ENCODE data around the gene FAM170B. TPM values are rescaled to one million over a fixed set of nuclear protein-coding genes. Genes with fewer than 3 reads are reported as not detected.

Gene FAM170B
- total RNA-seq = not detected in 2 replicates

- Histone ChIP-seq H3K27me3 (ENCODE audit: control insufficient read depth, insufficient read depth, low read length) (peaks cover 8% of the 10 kb centered on the region), H3K36me3 (ENCODE audit: control insufficient read depth, insufficient read depth, low read length) (no peaks in the 10 kb centered on the region), H3K4me3 (ENCODE audit: low read depth, low read length) (no peak within 1 kb of the TSS)
- TF ChIP-seq CTCF (IDR thresholded peaks at IDR 0.05; ENCODE audit: insufficient read depth, low read length, poor library complexity, severe bottlenecking) = no peak
- no peak for DNase-seq (ENCODE audit: low read depth)
Observed at GRCh38 chr10:49133706-49134248, at the start of gene FAM170B. TSS of gene FAM170B (minus strand) at chr10:49134021. CDS start at chr10:49133918, 103 bp downstream.

DNA sequence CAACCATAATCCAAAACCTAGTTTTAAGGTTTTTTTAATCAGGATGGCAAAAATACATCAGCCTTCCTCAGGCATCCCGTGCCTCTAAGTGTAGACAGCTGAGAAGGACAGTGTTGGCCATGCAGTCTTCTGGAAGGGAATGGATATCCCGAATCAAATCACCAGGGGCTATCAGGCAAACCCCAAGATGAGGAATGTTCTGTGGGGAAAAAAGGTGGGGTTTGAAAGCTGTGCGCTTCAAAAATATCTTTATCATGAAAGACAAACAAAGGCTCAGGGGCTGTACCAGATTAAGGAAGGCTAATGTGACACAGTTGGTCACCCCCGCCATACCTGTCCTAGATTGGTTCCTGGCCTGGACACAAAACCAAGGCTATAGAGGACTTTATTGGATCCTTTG lies 49.0 kb upstream of the FAM170B start:
- DNase-seq (ENCODE audit: low read depth) = no peak
- no peak for TF ChIP-seq CTCF (IDR thresholded peaks at IDR 0.05; ENCODE audit: insufficient read depth, low read length, poor library complexity, severe bottlenecking)
- H3K36me3 ChIP-seq (ENCODE audit: control insufficient read depth, insufficient read depth, low read length) = no peaks in the 10 kb centered on the region
- H3K4me3 ChIP-seq (ENCODE audit: low read depth, low read length) = no peak overlapping the region
- no peaks in the 10 kb centered on the region for H3K27me3 ChIP-seq (ENCODE audit: control insufficient read depth, insufficient read depth, low read length)

GRCh38 chr10:49180444-49180860 lies 46.6 kb upstream of the FAM170B start:
- no peak for TF ChIP-seq CTCF (IDR thresholded peaks at IDR 0.05; ENCODE audit: insufficient read depth, low read length, poor library complexity, severe bottlenecking)
- no peaks in the 10 kb centered on the region for H3K27me3 ChIP-seq (ENCODE audit: control insufficient read depth, insufficient read depth, low read length)
- H3K4me3 ChIP-seq (ENCODE audit: low read depth, low read length) = no peak overlapping the region
- DNase-seq (ENCODE audit: low read depth) = no peak
- H3K36me3 ChIP-seq (ENCODE audit: control insufficient read depth, insufficient read depth, low read length) = no peaks in the 10 kb centered on the region

DNA sequence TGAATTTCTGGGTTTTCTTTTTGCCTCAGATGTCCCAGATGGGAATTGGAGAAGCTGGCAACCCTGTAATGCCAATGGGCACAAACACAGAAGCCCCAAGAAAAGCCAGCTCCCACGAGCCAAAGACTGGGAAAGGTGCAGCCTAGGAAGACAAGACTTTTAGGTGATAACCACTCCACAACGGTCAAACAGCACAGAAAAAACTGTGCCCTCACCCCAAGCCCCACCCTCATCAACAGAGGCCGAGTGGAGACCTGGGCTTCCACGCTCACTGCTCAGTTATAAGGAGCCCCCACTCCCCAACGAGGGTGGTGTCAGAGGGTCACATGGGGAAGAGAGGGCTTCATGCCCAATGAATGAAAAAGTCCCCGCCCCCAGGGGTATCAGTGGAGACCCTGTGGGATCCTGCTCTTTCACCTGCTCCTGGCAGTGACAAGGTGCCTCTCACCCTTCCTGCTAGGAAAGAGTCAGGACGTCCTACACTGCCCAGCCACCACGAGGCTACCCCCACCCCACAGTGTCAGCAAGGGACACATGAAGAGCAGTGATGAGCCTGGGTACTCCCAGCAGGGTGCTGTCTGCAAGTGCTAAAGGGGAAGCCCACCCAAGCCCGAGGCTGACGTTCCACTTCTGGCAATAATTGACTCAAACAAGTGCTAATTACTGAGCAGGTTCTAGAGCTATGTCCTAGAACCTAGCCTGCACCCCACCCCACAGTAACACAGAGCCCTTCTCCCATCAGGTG lies 46.0 kb upstream of the FAM170B start:
- H3K4me3 ChIP-seq (ENCODE audit: low read depth, low read length) = no peak overlapping the region
- no peak for TF ChIP-seq CTCF (IDR thresholded peaks at IDR 0.05; ENCODE audit: insufficient read depth, low read length, poor library complexity, severe bottlenecking)
- H3K36me3 ChIP-seq (ENCODE audit: control insufficient read depth, insufficient read depth, low read length) = no peaks in the 10 kb centered on the region
- H3K27me3 ChIP-seq (ENCODE audit: control insufficient read depth, insufficient read depth, low read length) = no peaks in the 10 kb centered on the region
- no peak for DNase-seq (ENCODE audit: low read depth)

- H3K36me3 ChIP-seq (ENCODE audit: control insufficient read depth, insufficient read depth, low read length) = no peaks in the 10 kb centered on the region
- H3K27me3 ChIP-seq (ENCODE audit: control insufficient read depth, insufficient read depth, low read length) = no peaks in the 10 kb centered on the region
- no peak overlapping the region for H3K4me3 ChIP-seq (ENCODE audit: low read depth, low read length)
- TF ChIP-seq CTCF (IDR thresholded peaks at IDR 0.05; ENCODE audit: insufficient read depth, low read length, poor library complexity, severe bottlenecking) = no peak
- DNase-seq (ENCODE audit: low read depth) = no peak
Observed at GRCh38 chr10:49178489-49179471, 45.0 kb upstream of the FAM170B start.
